Bronchial epithelial cell (primary cell): ENCODE data around the gene CDC42SE1. TPM values are rescaled to one million over a fixed set of nuclear protein-coding genes. Genes with fewer than 3 reads are reported as not detected.

ENCODE experiments used
- DNase-seq: peaks from one replicate; pipeline ENCODE4 v3.0.0-alpha.2; 2010; ENCODE audit warnings: low read depth
- FAIRE-seq: peaks from 2 replicates; lab custom pipeline; 2011; peaks lifted over from hg19 to GRCh38; lab: Jason Lieb, UNC
- H3K27me3 ChIP-seq: 2 replicates; pipeline ENCODE4 v1.5.1; 2011; ENCODE audit warnings: low read length; ENCODE audit not compliant: control insufficient read depth, insufficient read depth
- H3K36me3 ChIP-seq: 2 replicates; pipeline ENCODE4 v1.5.1; 2011; ENCODE audit warnings: low read length; ENCODE audit not compliant: control insufficient read depth, insufficient read depth
- H3K4me3 ChIP-seq: 2 replicates; pipeline ENCODE4 v1.5.1; 2011; ENCODE audit warnings: mild to moderate bottlenecking, low read depth, low read length, control low read depth
- total RNA-seq: library from RNA; depleted of rRNA; stranded (reverse); fragments of >200 nt; gene quantifications from 2 replicates; pipeline ENCODE4 v1.2.1, GENCODE V29; 2014
- TF ChIP-seq, protein P1 (sequence below): IDR thresholded peaks from 2 replicates; pipeline ENCODE4 v1.5.1; 2011; ENCODE audit warnings: mild to moderate bottlenecking, moderate library complexity, low read length, control low read depth, inconsistent platforms; ENCODE audit not compliant: insufficient read depth, severe bottlenecking

The CDC42SE1 gene
- total RNA-seq, 1 donor from 2014 or later = 81.6 TPM

DNA sequence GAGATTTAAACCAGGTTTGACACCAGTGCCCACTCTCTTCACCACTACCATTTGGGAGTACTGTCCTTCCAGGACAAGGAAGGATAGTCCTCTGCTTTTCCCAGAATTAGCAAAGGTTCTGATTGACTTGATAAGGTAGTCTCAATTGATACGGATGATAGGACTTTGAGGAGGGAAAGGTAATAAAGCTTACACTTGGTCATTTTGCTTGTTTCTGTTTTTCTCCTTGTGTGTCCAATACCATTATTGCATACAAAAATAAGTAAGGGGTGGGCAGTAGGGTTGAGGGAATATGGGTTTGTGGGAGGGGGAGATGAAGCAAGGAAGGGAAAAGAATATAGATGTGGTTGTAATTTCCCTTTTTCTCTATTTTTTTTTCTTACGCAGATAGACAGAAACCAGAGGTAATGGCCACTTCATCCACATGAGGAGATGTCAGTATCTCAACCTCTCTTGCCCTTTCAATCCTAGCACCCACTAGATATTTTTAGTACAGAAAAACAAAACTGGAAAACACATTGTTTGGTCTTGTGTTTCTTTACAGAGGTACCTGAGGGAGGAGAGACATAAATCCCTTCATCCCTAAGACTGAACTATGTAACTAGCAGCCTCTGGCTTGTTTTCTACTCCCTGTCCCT lies 9.3 kb downstream of the CDC42SE1 start:
- Histone ChIP-seq H3K4me3 (no peak overlapping the region), H3K27me3 (no peaks in the 10 kb centered on the region), H3K36me3 (peaks cover 16% of the 10 kb centered on the region)
- FAIRE-seq = no peak
- TF ChIP-seq, protein P1, sequence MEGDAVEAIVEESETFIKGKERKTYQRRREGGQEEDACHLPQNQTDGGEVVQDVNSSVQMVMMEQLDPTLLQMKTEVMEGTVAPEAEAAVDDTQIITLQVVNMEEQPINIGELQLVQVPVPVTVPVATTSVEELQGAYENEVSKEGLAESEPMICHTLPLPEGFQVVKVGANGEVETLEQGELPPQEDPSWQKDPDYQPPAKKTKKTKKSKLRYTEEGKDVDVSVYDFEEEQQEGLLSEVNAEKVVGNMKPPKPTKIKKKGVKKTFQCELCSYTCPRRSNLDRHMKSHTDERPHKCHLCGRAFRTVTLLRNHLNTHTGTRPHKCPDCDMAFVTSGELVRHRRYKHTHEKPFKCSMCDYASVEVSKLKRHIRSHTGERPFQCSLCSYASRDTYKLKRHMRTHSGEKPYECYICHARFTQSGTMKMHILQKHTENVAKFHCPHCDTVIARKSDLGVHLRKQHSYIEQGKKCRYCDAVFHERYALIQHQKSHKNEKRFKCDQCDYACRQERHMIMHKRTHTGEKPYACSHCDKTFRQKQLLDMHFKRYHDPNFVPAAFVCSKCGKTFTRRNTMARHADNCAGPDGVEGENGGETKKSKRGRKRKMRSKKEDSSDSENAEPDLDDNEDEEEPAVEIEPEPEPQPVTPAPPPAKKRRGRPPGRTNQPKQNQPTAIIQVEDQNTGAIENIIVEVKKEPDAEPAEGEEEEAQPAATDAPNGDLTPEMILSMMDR = no peak
- DNase-seq = no peak

DNA sequence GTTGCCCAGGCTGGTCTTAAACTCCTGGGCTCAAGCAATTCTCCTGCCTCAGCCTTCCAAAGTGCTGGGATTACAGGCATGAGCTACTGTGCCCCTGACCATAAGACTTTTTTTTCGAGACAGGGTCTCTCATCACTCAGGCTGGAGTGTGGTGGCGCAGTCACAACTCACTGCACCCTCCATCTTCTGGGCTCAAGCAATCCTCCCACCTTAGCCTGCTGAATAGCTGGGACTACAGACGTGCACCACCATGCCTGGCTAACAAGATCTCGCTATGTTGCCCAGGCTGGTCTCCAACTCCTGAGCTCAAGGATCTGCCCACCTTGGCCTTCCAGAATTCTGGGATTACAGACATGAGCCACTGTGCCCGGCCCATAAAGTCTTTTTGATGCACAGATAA lies 10.0 kb downstream of the CDC42SE1 start:
- TF ChIP-seq, protein P1 = no peak
- H3K36me3 ChIP-seq = peaks cover 11% of the 10 kb centered on the region
- FAIRE-seq (no peak), DNase-seq (no peak)
- H3K27me3 ChIP-seq = no peaks in the 10 kb centered on the region
- no peak overlapping the region for H3K4me3 ChIP-seq

DNA sequence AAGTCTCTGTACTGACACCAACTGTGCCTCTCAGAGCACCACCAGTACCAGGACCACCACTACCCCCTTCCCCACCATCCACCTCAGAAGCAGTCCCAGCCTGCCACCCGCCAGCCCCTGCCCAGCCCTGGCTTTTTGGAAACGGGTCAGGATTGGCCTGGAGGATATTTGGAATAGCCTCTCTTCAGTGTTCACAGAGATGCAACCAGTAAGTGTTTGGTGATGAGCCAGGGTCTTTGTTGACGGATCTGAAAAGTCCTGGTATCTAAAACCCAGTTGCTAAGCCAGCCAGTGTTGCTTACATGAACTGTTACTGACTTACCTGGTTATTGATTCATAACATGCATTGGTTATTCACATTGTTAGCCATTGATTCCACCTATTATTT lies 10.8 kb downstream of the CDC42SE1 start:
- no peaks in the 10 kb centered on the region for H3K27me3 ChIP-seq
- TF ChIP-seq, protein P1 = no peak
- peaks cover 9% of the 10 kb centered on the region for H3K36me3 ChIP-seq
- DNase-seq (peak; percentile 40), FAIRE-seq (no peak)
- peak overlapping the region; percentile 63 for H3K4me3 ChIP-seq

DNA sequence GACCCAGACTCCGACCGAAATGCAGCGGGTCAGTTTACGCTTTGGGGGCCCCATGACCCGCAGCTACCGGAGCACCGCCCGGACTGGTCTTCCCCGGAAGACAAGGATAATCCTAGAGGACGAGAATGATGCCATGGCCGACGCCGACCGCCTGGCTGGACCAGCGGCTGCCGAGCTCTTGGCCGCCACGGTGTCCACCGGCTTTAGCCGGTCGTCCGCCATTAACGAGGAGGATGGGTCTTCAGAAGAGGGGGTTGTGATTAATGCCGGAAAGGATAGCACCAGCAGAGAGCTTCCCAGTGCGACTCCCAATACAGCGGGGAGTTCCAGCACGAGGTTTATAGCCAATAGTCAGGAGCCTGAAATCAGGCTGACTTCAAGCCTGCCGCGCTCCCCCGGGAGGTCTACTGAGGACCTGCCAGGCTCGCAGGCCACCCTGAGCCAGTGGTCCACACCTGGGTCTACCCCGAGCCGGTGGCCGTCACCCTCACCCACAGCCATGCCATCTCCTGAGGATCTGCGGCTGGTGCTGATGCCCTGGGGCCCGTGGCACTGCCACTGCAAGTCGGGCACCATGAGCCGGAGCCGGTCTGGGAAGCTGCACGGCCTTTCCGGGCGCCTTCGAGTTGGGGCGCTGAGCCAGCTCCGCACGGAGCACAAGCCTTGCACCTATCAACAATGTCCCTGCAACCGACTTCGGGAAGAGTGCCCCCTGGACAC lies 11.3 kb downstream of the CDC42SE1 start:
- TF ChIP-seq, protein P1 = peak; percentile 71
- FAIRE-seq (no peak), DNase-seq (peak; percentile 76)
- no peaks in the 10 kb centered on the region for H3K27me3 ChIP-seq
- H3K36me3 ChIP-seq = peaks cover 9% of the 10 kb centered on the region
- H3K4me3 ChIP-seq = peak overlapping the region; percentile 63

DNA sequence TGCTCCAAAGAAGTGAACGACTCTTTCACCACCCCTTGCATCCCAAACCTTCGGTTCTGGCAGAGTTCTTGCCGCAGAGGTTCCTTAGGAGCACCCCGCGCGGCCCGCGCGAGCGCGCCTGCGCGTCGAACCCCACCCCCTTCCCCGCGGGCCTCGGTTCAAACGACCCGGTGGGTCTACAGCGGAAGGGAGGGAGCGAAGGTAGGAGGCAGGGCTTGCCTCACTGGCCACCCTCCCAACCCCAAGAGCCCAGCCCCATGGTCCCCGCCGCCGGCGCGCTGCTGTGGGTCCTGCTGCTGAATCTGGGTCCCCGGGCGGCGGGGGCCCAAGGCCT lies 11.9 kb downstream of the CDC42SE1 start, which contains the start of gene C1orf56:
TSS of gene C1orf56 (plus strand) at position 161 of the 334 bp plus-strand sequence. CDS start at position 258, 97 bp downstream.
- Histone ChIP-seq H3K36me3 (peaks cover 4% of the 10 kb centered on the region), H3K27me3 (no peaks in the 10 kb centered on the region), H3K4me3 (peak within 1 kb of the TSS; percentile 63)
- peak; percentile 43 for DNase-seq
- TF ChIP-seq, protein P1 = no peak
- no peak for FAIRE-seq
